Measurements from ENCODE around the gene MAN2A1. TPM values are rescaled to one million over a fixed set of nuclear protein-coding genes. Genes with fewer than 3 reads are reported as not detected.

The MAN2A1 gene
- total RNA-seq, 1 experiment from 2014 or later, result 78.0 TPM

GRCh38 chr5:109907189-109907588, 217.5 kb downstream of the MAN2A1 start:
- Histone ChIP-seq H3K4ac (ENCODE audit: low read depth, low read length) (no peak overlapping the region), H3K4me2 (ENCODE audit: insufficient read depth, insufficient read length, low read length) (no peak overlapping the region), H3K18ac (ENCODE audit: insufficient read length, low read depth, low read length) (no peak overlapping the region), H4K5ac (ENCODE audit: insufficient read length, low read depth, low read length) (no peak overlapping the region), H2BK20ac (ENCODE audit: low read depth, low read length, poor library complexity, severe bottlenecking) (no peak overlapping the region), H2BK5ac (ENCODE audit: insufficient read length, low read length) (no peak overlapping the region), H3K23me2 (ENCODE audit: insufficient read length, low read depth, low read length, poor library complexity, severe bottlenecking) (no peaks in the 10 kb centered on the region), H2BK12ac (ENCODE audit: insufficient read length, low read depth, low read length) (no peak overlapping the region), H2AFZ (ENCODE audit: low read length) (no peak overlapping the region), H3K23ac (ENCODE audit: insufficient read length, low read depth, low read length) (no peak overlapping the region), H3K14ac (ENCODE audit: insufficient read depth, low read length) (no peak overlapping the region), H2BK15ac (ENCODE audit: low read depth, low read length) (no peak overlapping the region), H3K27me3 (ENCODE audit: insufficient read depth, low read length) (no peaks in the 10 kb centered on the region), H3K79me2 (ENCODE audit: insufficient read depth, low read length) (no peaks in the 10 kb centered on the region), H3K79me1 (ENCODE audit: insufficient read depth, low read depth, low read length, poor library complexity, severe bottlenecking) (no peaks in the 10 kb centered on the region), H3K4me1 (ENCODE audit: insufficient read depth, low read length) (no peaks in the 10 kb centered on the region), H3K9ac (ENCODE audit: extremely low read depth, insufficient read length, low read length) (no peak overlapping the region), H4K20me1 (ENCODE audit: control insufficient read depth, insufficient read depth, insufficient read length) (no peaks in the 10 kb centered on the region), H3K27ac (ENCODE audit: insufficient read length, low read depth, low read length) (no peak overlapping the region), H2BK120ac (ENCODE audit: low read depth, low read length, poor library complexity, severe bottlenecking) (no peak overlapping the region), H2AK5ac (ENCODE audit: insufficient read length, low read length) (no peak overlapping the region), H4K91ac (ENCODE audit: insufficient read length, low read depth, low read length) (no peak overlapping the region), H3T11ph (ENCODE audit: low read length) (no peak overlapping the region), H4K8ac (replicated peaks; ENCODE audit: insufficient read length, low read depth, low read length) (no peak overlapping the region), H3K56ac (ENCODE audit: insufficient read length, low read depth, low read length) (no peak overlapping the region), H3K9me3 (ENCODE audit: control insufficient read depth, low read depth, low read length) (no peaks in the 10 kb centered on the region)
- no CpG with 5 or more reads among the region's 3 CpGs for WGBS (ENCODE audit: extremely low coverage, insufficient read length, low lambda C conversion rate)
- Mint-ChIP-seq H3K27me3 (ENCODE audit: low read depth) (no peaks in the 10 kb centered on the region), H3K36me3 (ENCODE audit: insufficient read depth in 1 of 3, low read depth in 3 of 3) (no peaks in the 10 kb centered on the region), H3K9me3 (no peaks in the 10 kb centered on the region), H3K27ac (no peak overlapping the region), H3K4me3 (no peak overlapping the region), H3K4me1 (no peaks in the 10 kb centered on the region)
- no peak for TF ChIP-seq CTCF (conservative IDR thresholded peaks at IDR 0.05)
- DNase-seq, result no peak

Measured in H9 (cell line).